C4-2B (cell line): ENCODE data around the gene TIMP3.

ENCODE experiments used
- ZFX ChIP-seq: fragments of 450-650 bp; IDR thresholded peaks from 2 replicates; pipeline ENCODE4 v1.6.1; 2017
- TF ChIP-seq, protein P1 (sequence below): fragments of 450-650 bp; conservative IDR thresholded peaks from 2 replicates; pipeline ENCODE4 v1.5.1; 2017; ENCODE audit warnings: mild to moderate bottlenecking

DNA sequence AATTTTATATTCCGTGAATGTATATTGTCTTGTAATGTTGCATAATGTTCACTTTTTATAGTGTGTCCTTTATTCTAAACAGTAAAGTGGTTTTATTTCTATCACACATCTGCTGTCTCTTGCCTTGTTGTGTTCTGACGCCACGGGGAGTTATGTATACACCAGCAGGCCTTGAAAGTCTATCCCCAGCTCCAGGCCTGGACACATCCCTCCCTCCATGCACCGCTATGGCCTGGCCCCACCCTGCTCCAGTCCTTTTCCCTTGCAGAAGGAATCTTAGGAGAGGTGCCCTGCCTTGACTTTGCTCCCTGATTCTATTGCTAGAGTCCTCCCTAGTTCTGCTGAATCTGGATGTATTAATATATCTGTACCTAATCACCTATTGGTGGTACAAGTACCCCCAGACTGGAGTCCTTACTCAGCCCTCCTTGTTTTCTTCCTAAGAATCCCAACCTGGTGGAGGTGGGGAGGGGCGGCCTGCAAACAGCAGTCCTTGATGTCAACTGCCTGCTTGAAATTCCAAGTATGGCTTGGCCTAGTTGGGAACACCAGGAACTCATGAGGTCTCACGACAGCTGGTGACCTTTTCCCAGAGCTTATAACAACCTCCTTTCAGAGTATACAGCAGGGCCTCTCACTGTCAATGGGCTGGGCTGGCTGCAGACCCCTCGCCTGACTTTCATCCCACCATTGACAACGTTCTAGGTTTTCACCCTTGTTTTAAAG is 61.6 kb downstream of the TIMP3 start:
- TF ChIP-seq, protein P1, sequence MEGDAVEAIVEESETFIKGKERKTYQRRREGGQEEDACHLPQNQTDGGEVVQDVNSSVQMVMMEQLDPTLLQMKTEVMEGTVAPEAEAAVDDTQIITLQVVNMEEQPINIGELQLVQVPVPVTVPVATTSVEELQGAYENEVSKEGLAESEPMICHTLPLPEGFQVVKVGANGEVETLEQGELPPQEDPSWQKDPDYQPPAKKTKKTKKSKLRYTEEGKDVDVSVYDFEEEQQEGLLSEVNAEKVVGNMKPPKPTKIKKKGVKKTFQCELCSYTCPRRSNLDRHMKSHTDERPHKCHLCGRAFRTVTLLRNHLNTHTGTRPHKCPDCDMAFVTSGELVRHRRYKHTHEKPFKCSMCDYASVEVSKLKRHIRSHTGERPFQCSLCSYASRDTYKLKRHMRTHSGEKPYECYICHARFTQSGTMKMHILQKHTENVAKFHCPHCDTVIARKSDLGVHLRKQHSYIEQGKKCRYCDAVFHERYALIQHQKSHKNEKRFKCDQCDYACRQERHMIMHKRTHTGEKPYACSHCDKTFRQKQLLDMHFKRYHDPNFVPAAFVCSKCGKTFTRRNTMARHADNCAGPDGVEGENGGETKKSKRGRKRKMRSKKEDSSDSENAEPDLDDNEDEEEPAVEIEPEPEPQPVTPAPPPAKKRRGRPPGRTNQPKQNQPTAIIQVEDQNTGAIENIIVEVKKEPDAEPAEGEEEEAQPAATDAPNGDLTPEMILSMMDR: no peak
- no peak for TF ChIP-seq ZFX
